HEK293T (cell line): ENCODE data around the gene KAZALD1.

Experiments
- ARNT ChIP-seq: fragments of 450-650 bp; IDR thresholded peaks from 2 replicates; pipeline ENCODE4 v1.6.1; 2017; ENCODE audit warnings: mild to moderate bottlenecking
- BHLHE40 ChIP-seq: fragments of 450-650 bp; IDR thresholded peaks from 2 replicates; pipeline ENCODE4 v1.6.1; 2016; ENCODE audit warnings: mild to moderate bottlenecking, moderate library complexity, borderline replicate concordance
- ELF4 ChIP-seq: fragments of 450-650 bp; IDR thresholded peaks from 2 replicates; pipeline ENCODE4 v1.6.1; 2017; ENCODE audit warnings: antibody characterized with exemption
- FOXK2 ChIP-seq: fragments of 450-650 bp; IDR thresholded peaks from 2 replicates; pipeline ENCODE4 v1.6.1; 2016; ENCODE audit warnings: mild to moderate bottlenecking
- SP1 ChIP-seq: fragments of 450-650 bp; IDR thresholded peaks from 2 replicates; pipeline ENCODE4 v1.6.1; 2017
- TARDBP ChIP-seq: fragments of 450-650 bp; IDR thresholded peaks from 2 replicates; pipeline ENCODE4 v1.6.1; 2016
- TF ChIP-seq, protein P1 (sequence below): fragments of 450-650 bp; IDR thresholded peaks from 2 replicates; pipeline ENCODE4 v1.6.1; 2016

DNA sequence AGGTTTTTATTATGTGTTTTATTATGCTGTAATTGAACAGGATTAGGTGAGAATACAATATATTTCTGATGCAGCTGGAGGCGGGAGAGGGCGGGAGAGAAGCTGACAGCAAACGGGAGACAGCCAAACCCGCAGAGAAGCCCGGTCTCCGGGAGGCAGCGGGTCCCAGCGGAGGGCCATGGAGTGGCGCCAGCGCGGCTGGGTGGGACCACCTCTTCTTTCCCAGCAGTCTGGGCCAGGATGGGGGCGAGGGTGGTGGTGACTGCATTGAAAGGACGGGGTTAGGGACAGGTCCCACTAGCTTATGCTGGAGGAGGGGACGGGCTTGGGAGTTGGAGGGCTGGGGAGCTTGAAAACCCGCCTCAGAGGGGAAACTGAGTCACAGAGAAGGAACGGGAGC is 14.5 kb upstream of the KAZALD1 start:
- TF ChIP-seq SP1, result no peak
- TF ChIP-seq ELF4, result no peak
- no peak for TF ChIP-seq BHLHE40
- no peak for TF ChIP-seq FOXK2
- TF ChIP-seq, protein P1, sequence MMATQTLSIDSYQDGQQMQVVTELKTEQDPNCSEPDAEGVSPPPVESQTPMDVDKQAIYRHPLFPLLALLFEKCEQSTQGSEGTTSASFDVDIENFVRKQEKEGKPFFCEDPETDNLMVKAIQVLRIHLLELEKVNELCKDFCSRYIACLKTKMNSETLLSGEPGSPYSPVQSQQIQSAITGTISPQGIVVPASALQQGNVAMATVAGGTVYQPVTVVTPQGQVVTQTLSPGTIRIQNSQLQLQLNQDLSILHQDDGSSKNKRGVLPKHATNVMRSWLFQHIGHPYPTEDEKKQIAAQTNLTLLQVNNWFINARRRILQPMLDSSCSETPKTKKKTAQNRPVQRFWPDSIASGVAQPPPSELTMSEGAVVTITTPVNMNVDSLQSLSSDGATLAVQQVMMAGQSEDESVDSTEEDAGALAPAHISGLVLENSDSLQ, result no peak
- no peak for TF ChIP-seq TARDBP
- no peak for TF ChIP-seq ARNT
